OCI-LY7 (cell line): ENCODE measurements around the gene HES1. TPM values are rescaled to one million over a fixed set of nuclear protein-coding genes. Genes with fewer than 3 reads are reported as not detected.

Source experiments
- BruUV-seq: library from RNA; stranded (reverse); fragments of 400-500 nt; replicated peaks from 2 replicates; lab custom pipeline; 2021; lab: Mats Ljungman, UMichigan
- CTCF ChIA-PET: fragments of 300-600 bp; sonication (Branson Sonifier 250); formaldehyde crosslinking; loops from one replicate; lab custom pipeline; 2022; ENCODE audit warnings: antibody characterized with exemption; ENCODE audit not compliant: unreplicated experiment; lab: Charles Lee
- POLR2A ChIA-PET: fragments of 300-600 bp; sonication (Branson Sonifier 250); formaldehyde crosslinking; loops from one replicate; lab custom pipeline; 2022; ENCODE audit warnings: antibody characterized with exemption; lab: Charles Lee
- DNase-seq: peaks from one replicate; pipeline ENCODE4 v3.0.0-alpha.2; 2015; ENCODE audit warnings: low spot score
- H2AFZ ChIP-seq: fragments of 200-600 bp; sonication (generic), shearing (Covaris generic); 2 replicates; pipeline ENCODE4 v1.6.1; 2014; ENCODE audit warnings: mild to moderate bottlenecking, antibody characterized with exemption, low read length, moderate library complexity
- H3K27ac ChIP-seq: fragments of 200-600 bp; sonication (generic); 2 replicates; pipeline ENCODE4 v1.5.1; 2014; ENCODE audit warnings: mixed run types, low read depth, mild to moderate bottlenecking, moderate library complexity, low read length, inconsistent platforms; ENCODE audit not compliant: poor library complexity, severe bottlenecking
- H3K36me3 ChIP-seq: fragments of 200-600 bp; sonication (generic); 2 replicates; pipeline ENCODE4 v1.6.1; 2014; ENCODE audit warnings: mild to moderate bottlenecking, antibody characterized with exemption, low read length, moderate library complexity, mixed read lengths; ENCODE audit not compliant: insufficient read depth
- H3K4me1 ChIP-seq: fragments of 200-600 bp; sonication (generic); 2 replicates; pipeline ENCODE4 v1.5.1; 2014; ENCODE audit warnings: mild to moderate bottlenecking, low read length; ENCODE audit not compliant: insufficient read depth, poor library complexity, severe bottlenecking
- H3K4me2 ChIP-seq: fragments of 200-600 bp; sonication (generic); 2 replicates; pipeline ENCODE4 v1.6.1; 2014; ENCODE audit warnings: mild to moderate bottlenecking, low read length
- H3K4me3 ChIP-seq: fragments of 200-600 bp; sonication (generic); 2 replicates; pipeline ENCODE4 v1.5.1; 2014; ENCODE audit warnings: mild to moderate bottlenecking, low read depth, low read length; ENCODE audit not compliant: poor library complexity, severe bottlenecking
- H3K79me2 ChIP-seq: fragments of 200-600 bp; sonication (generic); 2 replicates; pipeline ENCODE4 v1.6.1; 2016; ENCODE audit warnings: low read depth, mild to moderate bottlenecking, low read length, moderate library complexity, mixed read lengths; ENCODE audit not compliant: insufficient read depth
- H3K9me2 ChIP-seq: fragments of 200-600 bp; sonication (generic); 2 replicates; pipeline ENCODE4 v1.6.1; 2016; ENCODE audit warnings: mild to moderate bottlenecking, low read length, mixed read lengths; ENCODE audit not compliant: insufficient read depth
- H3K9me3 ChIP-seq: fragments of 200-600 bp; sonication (generic); 2 replicates; pipeline ENCODE4 v1.6.1; 2014; ENCODE audit warnings: mild to moderate bottlenecking, mixed run types, low read length, mixed read lengths
- H4K20me1 ChIP-seq: fragments of 200-600 bp; sonication (generic); 2 replicates; pipeline ENCODE4 v1.6.1; 2014; ENCODE audit warnings: mild to moderate bottlenecking, antibody characterized with exemption, low read length, moderate library complexity, mixed read lengths; ENCODE audit not compliant: insufficient read depth
- CTCF ChIP-seq: fragments of 200-600 bp; sonication (generic); conservative IDR thresholded peaks from 2 replicates; pipeline ENCODE4 v1.5.1; 2014; ENCODE audit warnings: mild to moderate bottlenecking, antibody characterized with exemption, low read length, moderate library complexity, mixed read lengths
- EZH2phosphoT487 ChIP-seq: fragments of 200-600 bp; sonication (generic); IDR thresholded peaks from 2 replicates; pipeline ENCODE4 v1.6.1; 2018; ENCODE audit warnings: low read depth, borderline replicate concordance, mild to moderate bottlenecking, mixed run types, antibody characterized with exemption, low read length, moderate library complexity, mixed read lengths
- intact Hi-C: fragments of 100-400 bp; cut with micrococcal nuclease; formaldehyde crosslinking; loops from one replicate; pipeline ENCODE4 v1.10.0; 2022; ENCODE audit not compliant: unreplicated experiment
- total RNA-seq, 2 experiments: library from RNA; depleted of rRNA in 1 of 2; stranded (reverse); fragments of >200 nt in 1 of 2; shearing (Covaris generic) in 1 of 2; gene quantifications; 2 replicates each; pipeline ENCODE4 v1.2.3, GENCODE V29; 2014 to 2022

HES1 gene
- total RNA-seq, 2 experiments from 2014 or later, result 1.1 to 3.0 TPM

- no peak overlapping the region for H3K4me3 ChIP-seq
Measured at GRCh38 chr3:194109192-194109863, 26.6 kb upstream of the HES1 start.

GRCh38 chr3:194110483-194110882, 25.5 kb upstream of the HES1 start:
- BruUV-seq, result no TSS peak
- no peak overlapping the region for H2AFZ ChIP-seq
- DNase-seq, result no peak
- H4K20me1 ChIP-seq, result no peaks in the 10 kb centered on the region
- H3K4me1 ChIP-seq, result peaks cover 40% of the 10 kb centered on the region
- ChIA-PET CTCF (interaction anchor here (0.5 to 1.6 kb wide), 3 partner anchors 18 to 235 kb away, joined by 3 to 4 read pairs (median 3); no protein-coding TSS in a partner anchor), POLR2A (interaction anchor here (0.6 to 10.2 kb wide), 4 partner anchors 9 to 266 kb away, joined by 3 to 172 read pairs (median 8); partner anchors contain the start of gene HES1)
- peaks cover 23% of the 10 kb centered on the region for H3K79me2 ChIP-seq
- H3K4me3 ChIP-seq, result no peak overlapping the region
- peaks cover 13% of the 10 kb centered on the region; the same call in 1 of the 2 replicates for H3K36me3 ChIP-seq
- no peak overlapping the region for H3K4me2 ChIP-seq
- no peaks in the 10 kb centered on the region for H3K9me2 ChIP-seq
- intact Hi-C loops, result no loop called here
- no peak for TF ChIP-seq EZH2phosphoT487
- TF ChIP-seq CTCF, result no peak
- H3K27ac ChIP-seq, result no peak overlapping the region
- H3K9me3 ChIP-seq, result no peaks in the 10 kb centered on the region

More at GRCh38 chr3:194109192-194109863, 26.6 kb upstream of the HES1 start:
- TF ChIP-seq CTCF, result no peak
- no peak for TF ChIP-seq EZH2phosphoT487
- Histone ChIP-seq H3K79me2 (peaks cover 33% of the 10 kb centered on the region), H3K4me2 (peak overlapping the region; percentile 49), H3K4me1 (peaks cover 44% of the 10 kb centered on the region), H4K20me1 (no peaks in the 10 kb centered on the region), H3K9me2 (no peaks in the 10 kb centered on the region), H3K36me3 (peaks cover 13% of the 10 kb centered on the region; the same call in 1 of the 2 replicates), H2AFZ (no peak overlapping the region), H3K9me3 (no peaks in the 10 kb centered on the region), H3K27ac (peak overlapping the region; percentile 1)
- no TSS peak for BruUV-seq
- CTCF ChIA-PET, result interaction anchor here (1.0 kb wide), 1 partner anchor 22 kb away, joined by 5 read pairs; no protein-coding TSS in a partner anchor
- intact Hi-C loops, result no loop called here
- no peak for DNase-seq
- POLR2A ChIA-PET, result interaction anchor here (0.6 to 10.2 kb wide), 10 partner anchors 8 to 98 kb away, joined by 3 to 172 read pairs (median 4); partner anchors contain the start of gene HES1
